Stomach (tissue), 9 donors: ENCODE measurements around the gene TMOD2. TPM values are rescaled to one million over a fixed set of nuclear protein-coding genes. Genes with fewer than 3 reads are reported as not detected.

Experiments used
- DNase-seq, 2 donors: peaks; one replicate each; pipeline versions ENCODE4 v3.0.0 to v3.0.0-alpha.2; 2013 to 2019
- H3K27ac ChIP-seq, 5 donors: fragments of 200-600 bp in 4 of 5; sonication (generic) in 4 of 5; one replicate each; pipeline ENCODE4 v1.5.1; 2013 to 2019; ENCODE audit warnings: mild to moderate bottlenecking in 1 of 5, moderate library complexity in 1 of 5
- H3K27me3 ChIP-seq, 3 donors: fragments of 200-600 bp; sonication (generic); one replicate each; pipeline ENCODE4 v1.5.1; 2017 to 2019; ENCODE audit warnings: mixed run types in 1 of 3
- H3K36me3 ChIP-seq, 4 donors: fragments of 200-600 bp; sonication (generic); 1 replicate in 3 of 4; 2 replicates in 1 of 4; pipeline ENCODE4 v1.5.1; 2016 to 2019
- H3K4me1 ChIP-seq, 4 donors: fragments of 200-600 bp; sonication (generic); one replicate each; pipeline ENCODE4 v1.5.1; 2016 to 2019
- H3K4me3 ChIP-seq, 4 donors: fragments of 200-600 bp; sonication (generic) in 3 of 4; one replicate each; pipeline ENCODE4 v1.5.1; 2016 to 2019; ENCODE audit warnings: mild to moderate bottlenecking in 1 of 4
- H3K9me3 ChIP-seq, 4 donors: fragments of 200-600 bp; sonication (generic); one replicate each; pipeline ENCODE4 v1.5.1; 2016 to 2019
- EP300 ChIP-seq: sonication (generic); formaldehyde crosslinking; IDR thresholded peaks from one replicate; pipeline ENCODE4 v1.6.1; 2017; ENCODE audit warnings: antibody characterized with exemption
- POLR2A ChIP-seq, 4 donors: fragments of 450-650 bp; IDR thresholded peaks; one replicate each; pipeline ENCODE4 v1.6.1; 2016; ENCODE audit warnings: antibody characterized with exemption in 4 of 4, control low read depth in 2 of 4, mild to moderate bottlenecking in 1 of 4, moderate library complexity in 1 of 4
- POLR2AphosphoS5 ChIP-seq, 3 donors: sonication (generic); formaldehyde crosslinking; IDR thresholded peaks; one replicate each; pipeline ENCODE4 v1.6.1; 2016; ENCODE audit warnings: antibody characterized with exemption in 3 of 3
- WGBS, 5 donors: extraction: QIAGEN DNeasy Blood & Tissue Kit in 3 of 5; methylation state at CpG; one replicate each; pipeline versions ENCODE4 v1.1.5 to v1.1.7; 2013 to 2018; 5-methylcytosine and 5-hydroxymethylcytosine counted together
- intact Hi-C: fragments of 100-400 bp; cut with DNase I; formaldehyde crosslinking; loops from one replicate; pipeline ENCODE4 v1.15.1; 2023; ENCODE audit warnings: low total_unique reads
- polyA plus RNA-seq, 3 donors: library from polyadenylated mRNA; stranded (reverse); fragments of 200-250 nt; gene quantifications; one replicate each; pipeline ENCODE4 v1.2.3, GENCODE V29; 2013
- total RNA-seq, 5 donors: library from RNA; depleted of rRNA; stranded (reverse); fragments of >200 nt; gene quantifications; one replicate each; pipeline versions ENCODE4 v1.1.0 to v1.2.3, GENCODE V29; 2014 to 2016
- TF ChIP-seq, protein P1 (sequence below), 7 experiments: fragments of 450-650 bp in 4 of 7; fragments of 200-600 bp in 3 of 7; sonication (generic) in 3 of 7; IDR thresholded peaks; one replicate each; pipeline ENCODE4 v1.5.1; 2016 to 2019; ENCODE audit warnings: antibody characterized with exemption in 7 of 7, control low read depth in 2 of 7, mild to moderate bottlenecking in 1 of 7
- donor health status: healthy with polysubstance abuse.
- donor health status: Bipolar disorder and iron deficiency.
- donor health status: healthy.

Gene TMOD2
- total and polyA plus RNA-seq, 8 donors = 0.87 to 19.3 (median 3.1) TPM

DNA sequence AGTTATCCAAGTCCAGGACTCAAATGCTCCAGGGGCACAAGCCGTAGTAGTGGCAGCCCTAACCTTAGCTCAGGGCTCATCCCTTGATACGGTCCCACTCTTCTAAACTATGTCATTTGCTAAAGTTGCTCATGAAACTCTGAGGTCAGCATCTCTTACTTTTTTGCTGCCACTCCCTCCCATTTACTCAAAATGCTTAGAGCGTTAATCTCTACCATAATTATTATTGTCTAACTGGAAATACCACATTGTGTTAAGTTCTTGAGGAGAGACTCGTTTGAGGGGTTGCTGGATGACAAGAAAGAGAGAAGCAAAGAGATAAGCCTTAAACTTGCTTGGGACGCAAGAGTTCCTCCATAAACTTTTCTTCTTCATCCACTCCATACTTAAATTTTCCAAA lies 51.2 kb downstream of the TMOD2 start:
- Histone ChIP-seq H3K4me1 (peaks cover 0 to 6% (median 0%) of the 10 kb centered on the region in 4 donors), H3K9me3 (no peaks in the 10 kb centered on the region), H3K4me3 (no peak overlapping the region), H3K36me3 (peaks cover 0 to 46% (median 32%) of the 10 kb centered on the region in 4 donors), H3K27ac (no peak overlapping the region), H3K27me3 (no peaks in the 10 kb centered on the region)
- no peak for DNase-seq
- TF ChIP-seq, protein P1, sequence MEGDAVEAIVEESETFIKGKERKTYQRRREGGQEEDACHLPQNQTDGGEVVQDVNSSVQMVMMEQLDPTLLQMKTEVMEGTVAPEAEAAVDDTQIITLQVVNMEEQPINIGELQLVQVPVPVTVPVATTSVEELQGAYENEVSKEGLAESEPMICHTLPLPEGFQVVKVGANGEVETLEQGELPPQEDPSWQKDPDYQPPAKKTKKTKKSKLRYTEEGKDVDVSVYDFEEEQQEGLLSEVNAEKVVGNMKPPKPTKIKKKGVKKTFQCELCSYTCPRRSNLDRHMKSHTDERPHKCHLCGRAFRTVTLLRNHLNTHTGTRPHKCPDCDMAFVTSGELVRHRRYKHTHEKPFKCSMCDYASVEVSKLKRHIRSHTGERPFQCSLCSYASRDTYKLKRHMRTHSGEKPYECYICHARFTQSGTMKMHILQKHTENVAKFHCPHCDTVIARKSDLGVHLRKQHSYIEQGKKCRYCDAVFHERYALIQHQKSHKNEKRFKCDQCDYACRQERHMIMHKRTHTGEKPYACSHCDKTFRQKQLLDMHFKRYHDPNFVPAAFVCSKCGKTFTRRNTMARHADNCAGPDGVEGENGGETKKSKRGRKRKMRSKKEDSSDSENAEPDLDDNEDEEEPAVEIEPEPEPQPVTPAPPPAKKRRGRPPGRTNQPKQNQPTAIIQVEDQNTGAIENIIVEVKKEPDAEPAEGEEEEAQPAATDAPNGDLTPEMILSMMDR (IDR thresholded peaks at IDR 0.05) = no peak
- TF ChIP-seq POLR2A (IDR thresholded peaks at IDR 0.05) (no peak), EP300 (no peak), POLR2AphosphoS5 (IDR thresholded peaks at IDR 0.05) (no peak)
- intact Hi-C loops = no loop called here
- WGBS, 5 donors = 84 to 92% (median 90%) methylated on average over 5 of the region's 5 CpGs

DNA sequence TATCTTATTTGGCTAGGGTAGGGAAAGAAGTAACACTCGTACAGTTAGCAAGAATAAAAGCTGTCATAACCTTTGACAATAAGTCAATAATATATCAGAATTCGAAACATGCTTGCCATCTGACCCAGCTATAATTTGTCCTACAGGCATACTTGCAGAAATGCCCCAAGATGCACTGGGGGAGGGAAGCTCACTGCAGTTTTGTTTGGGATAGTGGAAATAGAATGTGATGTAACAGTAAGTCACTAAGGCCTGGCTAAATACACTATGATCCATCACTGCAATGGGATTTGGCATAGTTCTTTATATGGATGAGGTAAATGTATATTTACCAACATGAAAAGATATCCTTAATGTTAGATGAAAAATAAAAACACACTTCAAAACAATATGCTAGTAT lies 52.6 kb downstream of the TMOD2 start:
- no peak for TF ChIP-seq POLR2A (IDR thresholded peaks at IDR 0.05)
- no peak overlapping the region for H3K27ac ChIP-seq
- no peak for DNase-seq
- H3K4me3 ChIP-seq = no peak overlapping the region
- intact Hi-C loops = no loop called here
- no peaks in the 10 kb centered on the region for H3K27me3 ChIP-seq
- WGBS, 5 donors = 73 to 79% (median 78%) methylated on average over 2 of the region's 2 CpGs
- H3K36me3 ChIP-seq = peaks cover 0 to 39% (median 28%) of the 10 kb centered on the region in 4 donors
- H3K9me3 ChIP-seq = no peaks in the 10 kb centered on the region
- H3K4me1 ChIP-seq = no peaks in the 10 kb centered on the region

DNA sequence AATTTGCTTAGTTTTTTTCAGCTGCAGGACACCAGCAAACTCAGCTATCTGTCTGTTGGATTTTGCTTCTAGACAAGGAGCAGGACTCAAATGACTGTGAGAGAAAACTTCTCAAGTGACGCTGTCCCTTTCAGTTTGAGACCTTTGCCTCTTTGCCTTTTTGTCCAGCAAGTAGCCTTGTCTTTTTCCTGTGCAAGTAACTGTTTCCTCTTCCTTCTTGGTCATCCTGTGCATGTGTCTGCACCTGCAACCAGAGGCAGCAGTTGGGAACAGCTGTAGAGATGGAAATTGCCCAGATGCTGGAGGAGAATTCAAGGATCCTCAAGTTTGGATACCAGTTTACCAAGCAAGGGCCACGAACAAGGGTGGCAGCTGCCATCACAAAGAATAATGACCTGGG lies 54.7 kb downstream of the TMOD2 start:
- no peak for DNase-seq
- no peaks in the 10 kb centered on the region for H3K4me1 ChIP-seq
- intact Hi-C loops = no loop called here
- H3K27me3 ChIP-seq = no peaks in the 10 kb centered on the region
- no peak overlapping the region for H3K4me3 ChIP-seq
- H3K27ac ChIP-seq = no peak overlapping the region
- H3K9me3 ChIP-seq = no peaks in the 10 kb centered on the region
- WGBS, 5 donors = 80 to 96% (median 86%) methylated on average over 2 of the region's 2 CpGs
- H3K36me3 ChIP-seq = peaks cover 0 to 29% (median 25%) of the 10 kb centered on the region in 4 donors
- TF ChIP-seq EP300 (no peak), POLR2A (IDR thresholded peaks at IDR 0.05) (no peak), POLR2AphosphoS5 (IDR thresholded peaks at IDR 0.05) (no peak)
- TF ChIP-seq, protein P1 (IDR thresholded peaks at IDR 0.05) = no peak

DNA sequence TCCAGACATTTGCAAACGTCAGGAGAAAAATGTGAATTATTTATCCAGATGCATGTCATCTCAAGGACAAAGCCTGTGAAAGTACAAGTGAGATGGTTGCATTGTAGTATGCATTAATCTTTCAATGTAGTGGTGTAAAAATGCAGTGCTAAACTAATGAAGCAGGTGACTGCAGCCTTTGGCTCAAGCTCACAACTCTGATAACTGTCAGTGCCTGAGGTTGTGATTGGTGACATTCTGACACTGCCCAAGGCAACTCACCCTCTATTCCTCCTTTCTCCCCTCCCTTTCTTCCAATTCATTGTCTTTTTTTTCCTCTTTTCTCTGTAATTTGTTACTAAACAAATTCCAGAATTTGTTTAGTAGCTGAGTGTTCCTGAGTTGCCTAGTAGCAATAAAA lies 58.1 kb downstream of the TMOD2 start:
- Histone ChIP-seq H3K4me1 (no peaks in the 10 kb centered on the region), H3K9me3 (no peaks in the 10 kb centered on the region), H3K4me3 (no peak overlapping the region), H3K27ac (no peak overlapping the region), H3K36me3 (peaks cover 0 to 29% (median 25%) of the 10 kb centered on the region in 4 donors), H3K27me3 (no peaks in the 10 kb centered on the region)
- DNase-seq = no peak
- intact Hi-C loops = no loop called here
- TF ChIP-seq, protein P1 (IDR thresholded peaks at IDR 0.05) = no peak
- TF ChIP-seq POLR2A (IDR thresholded peaks at IDR 0.05) = no peak
- no peak for TF ChIP-seq POLR2AphosphoS5 (IDR thresholded peaks at IDR 0.05)
- no peak for TF ChIP-seq EP300
- WGBS, 5 donors = 28 to 43% (median 39%) methylated on average over 1 of the region's 1 CpG

DNA sequence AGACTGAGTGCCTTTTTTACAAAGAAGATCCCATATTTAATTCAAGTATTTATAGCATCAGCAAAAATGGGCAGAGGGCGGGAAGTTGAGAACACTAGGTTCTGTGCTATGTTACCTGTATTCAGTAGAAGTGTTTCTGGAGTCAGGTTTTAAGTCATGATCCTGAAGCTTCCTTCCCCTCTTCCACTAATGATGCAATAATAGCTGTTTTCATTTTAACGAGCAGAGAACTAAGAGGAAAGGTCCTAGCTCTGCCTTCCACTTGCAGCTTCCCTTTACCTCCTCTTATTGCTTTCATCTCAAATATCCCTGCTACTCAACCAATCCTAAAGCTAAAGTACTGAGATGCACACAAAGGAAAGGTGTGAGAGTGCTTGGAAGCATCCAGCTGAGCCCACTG lies 61.2 kb downstream of the TMOD2 start:
- WGBS, 5 donors = 82 to 92% (median 87%) methylated on average over 2 of the region's 2 CpGs
- H3K4me3 ChIP-seq = no peak overlapping the region
- TF ChIP-seq POLR2AphosphoS5 (IDR thresholded peaks at IDR 0.05) (no peak), EP300 (no peak), POLR2A (IDR thresholded peaks at IDR 0.05) (no peak)
- TF ChIP-seq, protein P1 (IDR thresholded peaks at IDR 0.05) = no peak
- intact Hi-C loops = no loop called here
- peaks cover 0 to 15% (median 10%) of the 10 kb centered on the region in 4 donors for H3K36me3 ChIP-seq
- peaks cover 0 to 12% (median 6%) of the 10 kb centered on the region in 4 donors for H3K4me1 ChIP-seq
- no peak for DNase-seq
- H3K9me3 ChIP-seq = no peaks in the 10 kb centered on the region
- H3K27ac ChIP-seq = no peak overlapping the region
- H3K27me3 ChIP-seq = no peaks in the 10 kb centered on the region
